GM21529 (cell line): Measurements from ENCODE around the gene FOXK2.
"Not testable (repeated sequence)": the region's sequence is repeated elsewhere in the genome, so short reads cannot be mapped to it uniquely, and the experiment has no call there.

Experiments
- ATAC-seq: cut with Tn5 transposase; IDR thresholded peaks from one replicate; pipeline ENCODE4 v1.9.1; 2021; ENCODE audit not compliant: unreplicated experiment

FOXK2 gene

GRCh38 chr17:82561429-82562035 is 42.0 kb downstream of the FOXK2 start:
- ATAC-seq = no peak

- not testable (repeated sequence) for ATAC-seq
These were observed 43.2 kb downstream of the FOXK2 start for GRCh38 chr17:82562718-82563220.

- no peak for ATAC-seq
These were observed 43.8 kb downstream of the FOXK2 start for GRCh38 chr17:82563318-82563717.

- ATAC-seq = not testable (repeated sequence)
These were observed 44.2 kb downstream of the FOXK2 start for GRCh38 chr17:82563745-82564144.

GRCh38 chr17:82564241-82564640 is 44.7 kb downstream of the FOXK2 start:
- no peak for ATAC-seq

GRCh38 chr17:82565551-82565950 is 46.0 kb downstream of the FOXK2 start:
- ATAC-seq = no peak

GRCh38 chr17:82566129-82566960 is 46.8 kb downstream of the FOXK2 start:
- no peak for ATAC-seq

- no peak for ATAC-seq
These were observed 47.8 kb downstream of the FOXK2 start for GRCh38 chr17:82567286-82567685.

GRCh38 chr17:82568997-82569393 is 49.5 kb downstream of the FOXK2 start:
- ATAC-seq = no peak

- no peak for ATAC-seq
These were observed 50.1 kb downstream of the FOXK2 start for GRCh38 chr17:82569621-82570020.

- ATAC-seq = no peak
These were observed 50.7 kb downstream of the FOXK2 start for GRCh38 chr17:82570277-82570676.

GRCh38 chr17:82571855-82572254 is 52.3 kb downstream of the FOXK2 start:
- ATAC-seq = no peak

GRCh38 chr17:82574041-82574440 is 54.5 kb downstream of the FOXK2 start:
- no peak for ATAC-seq

GRCh38 chr17:82575581-82576221 is 56.2 kb downstream of the FOXK2 start:
- ATAC-seq = not testable (repeated sequence)

GRCh38 chr17:82577300-82577699 is 57.8 kb downstream of the FOXK2 start:
- no peak for ATAC-seq

- ATAC-seq = not testable (repeated sequence)
These were observed 60.4 kb downstream of the FOXK2 start for GRCh38 chr17:82579969-82580368.

- no peak for ATAC-seq
These were observed 62.7 kb downstream of the FOXK2 start for GRCh38 chr17:82582213-82582612.

GRCh38 chr17:82582709-82583108 is 63.2 kb downstream of the FOXK2 start:
- ATAC-seq = no peak

- ATAC-seq = no peak
These were observed 64.2 kb downstream of the FOXK2 start for GRCh38 chr17:82583720-82584234.

GRCh38 chr17:82585935-82586575 is 66.5 kb downstream of the FOXK2 start:
- not testable (repeated sequence) for ATAC-seq
